ENCODE measurements around the gene OR51G2. TPM values are rescaled to one million over a fixed set of nuclear protein-coding genes. Genes with fewer than 3 reads are reported as not detected.

OR51G2 gene
- total and polyA plus RNA-seq, 12 donors, result not detected

GRCh38 chr11:4947505-4947904, 28.4 kb upstream of the OR51G2 start, which contains the start of gene OR51A4:
OR51A4 (minus strand) TSS chr11:4947605; CDS start chr11:4947100, 505 bp downstream.
- Histone ChIP-seq H3K27ac (no peak within 1 kb of the TSS), H3K36me3 (replicated peaks in 1 of 2) (no peaks in the 10 kb centered on the region), H3K9me3 (replicated peaks in 1 of 3) (no peaks in the 10 kb centered on the region), H3K27me3 (no peaks in the 10 kb centered on the region), H3K4me1 (replicated peaks in 1 of 2) (no peaks in the 10 kb centered on the region), H3K4me3 (no peak within 1 kb of the TSS)
- DNase-seq, result no peak
- intact Hi-C loops (cut with DNase I), result no loop called here
- TF ChIP-seq CTCF (IDR thresholded peaks at IDR 0.05) (no peak), POLR2A (IDR thresholded peaks at IDR 0.05) (no peak)

GRCh38 chr11:4936745-4937144, 17.6 kb upstream of the OR51G2 start:
- DNase-seq, result no peak
- no peak overlapping the region for H3K4me3 ChIP-seq
- no peaks in the 10 kb centered on the region for H3K36me3 ChIP-seq (replicated peaks in 1 of 2)
- intact Hi-C loops (cut with DNase I), result no loop called here
- H3K27ac ChIP-seq, result no peak overlapping the region
- 63 to 73% (median 67%) methylated on average over 3 of the region's 3 CpGs for WGBS, 4 donors
- TF ChIP-seq CTCF (IDR thresholded peaks at IDR 0.05), result no peak
- TF ChIP-seq POLR2A (IDR thresholded peaks at IDR 0.05), result no peak
- H3K27me3 ChIP-seq, result no peaks in the 10 kb centered on the region
- H3K9me3 ChIP-seq (replicated peaks in 1 of 3), result no peaks in the 10 kb centered on the region
- no peaks in the 10 kb centered on the region for H3K4me1 ChIP-seq (replicated peaks in 1 of 2)

GRCh38 chr11:4932751-4933150, 13.6 kb upstream of the OR51G2 start:
- H3K4me3 ChIP-seq, result no peak overlapping the region
- H3K36me3 ChIP-seq (replicated peaks in 1 of 2), result no peaks in the 10 kb centered on the region
- no peaks in the 10 kb centered on the region for H3K9me3 ChIP-seq (replicated peaks in 1 of 3)
- TF ChIP-seq POLR2A (IDR thresholded peaks at IDR 0.05) (no peak), CTCF (IDR thresholded peaks at IDR 0.05) (no peak)
- no peaks in the 10 kb centered on the region for H3K4me1 ChIP-seq (replicated peaks in 1 of 2)
- 61 to 82% (median 77%) methylated on average over 4 of the region's 4 CpGs for WGBS, 4 donors
- no peaks in the 10 kb centered on the region for H3K27me3 ChIP-seq
- DNase-seq, result no peak
- no peak overlapping the region for H3K27ac ChIP-seq
- intact Hi-C loops (cut with DNase I), result no loop called here

GRCh38 chr11:4926608-4927007, 7.5 kb upstream of the OR51G2 start:
- TF ChIP-seq POLR2A (IDR thresholded peaks at IDR 0.05), result no peak
- TF ChIP-seq CTCF (IDR thresholded peaks at IDR 0.05), result no peak
- H3K9me3 ChIP-seq (replicated peaks in 1 of 3), result no peaks in the 10 kb centered on the region
- H3K27ac ChIP-seq, result no peak overlapping the region
- no peak for DNase-seq
- H3K4me1 ChIP-seq (replicated peaks in 1 of 2), result no peaks in the 10 kb centered on the region
- H3K27me3 ChIP-seq, result no peaks in the 10 kb centered on the region
- H3K36me3 ChIP-seq (replicated peaks in 1 of 2), result no peaks in the 10 kb centered on the region
- no peak overlapping the region for H3K4me3 ChIP-seq
- intact Hi-C loops (cut with DNase I), result no loop called here

Data from adrenal gland (tissue), 12 donors.